Measurements from ENCODE around the gene HVCN1. TPM values are rescaled to one million over a fixed set of nuclear protein-coding genes. Genes with fewer than 3 reads are reported as not detected.

HVCN1 gene
- total RNA-seq, 1 donor from 2014 or later = 2.6 TPM

- DNase-seq (ENCODE audit: low read depth in 2 of 2) = no peak
Measured at GRCh38 chr12:110699591-110700445, 10.9 kb upstream of the HVCN1 start.

GRCh38 chr12:110698171-110698902 is 9.4 kb upstream of the HVCN1 start:
- DNase-seq (ENCODE audit: low read depth in 2 of 2) = peak; percentile 62 to 90

- DNase-seq (ENCODE audit: low read depth in 2 of 2) = no peak
Measured at GRCh38 chr12:110697236-110697635, 8.3 kb upstream of the HVCN1 start.

DNA sequence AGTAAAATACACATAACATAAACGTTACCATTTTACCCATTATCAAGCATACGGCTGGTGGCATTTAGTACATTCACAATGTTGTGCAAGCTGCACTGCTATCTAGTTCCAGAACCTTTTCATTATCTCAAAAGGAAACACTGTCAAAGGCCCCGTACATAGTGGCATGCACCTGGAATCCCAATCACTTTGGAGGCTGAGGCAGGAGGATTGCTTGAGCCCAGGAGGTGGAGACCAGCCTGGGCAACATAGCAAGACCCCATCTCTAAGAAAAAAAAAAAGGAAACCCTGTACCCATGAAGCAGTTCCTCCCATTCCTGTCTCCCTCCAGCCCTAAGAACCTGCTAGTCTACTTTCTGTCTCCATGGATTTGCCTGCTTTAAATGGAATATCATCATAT is 7.4 kb upstream of the HVCN1 start:
- DNase-seq (ENCODE audit: low read depth in 2 of 2) = no peak

DNA sequence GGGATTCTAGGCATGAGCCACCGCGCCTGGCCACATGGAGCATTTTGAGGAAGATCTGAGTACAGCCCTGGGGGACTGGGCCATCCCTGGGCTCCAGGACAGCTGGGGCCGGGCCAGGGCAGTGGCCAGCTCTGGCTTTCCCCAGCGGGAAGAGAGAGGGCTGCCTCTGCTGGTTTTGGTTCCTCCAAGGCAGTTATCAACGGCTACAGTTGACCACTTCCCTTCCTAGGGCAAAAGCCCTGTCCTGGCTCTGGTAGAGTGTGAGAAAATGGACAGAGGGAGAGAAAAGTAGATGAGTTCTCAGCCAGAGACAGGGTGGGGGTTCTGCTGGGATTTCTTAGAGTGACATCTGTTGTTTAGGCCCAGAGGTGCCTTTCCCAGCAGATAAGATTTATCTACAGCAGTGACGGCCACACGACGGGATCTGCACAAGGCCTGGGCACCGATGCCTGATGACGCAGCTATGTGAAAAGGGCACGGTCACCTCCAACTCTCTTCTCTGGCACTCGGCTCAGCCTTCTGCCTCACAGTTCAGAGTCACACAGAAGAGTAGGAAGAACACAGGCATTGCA is 5.5 kb upstream of the HVCN1 start:
- no peak for DNase-seq (ENCODE audit: low read depth in 2 of 2)

GRCh38 chr12:110693731-110694130 is 4.8 kb upstream of the HVCN1 start:
- no peak for DNase-seq (ENCODE audit: low read depth in 2 of 2)

DNA sequence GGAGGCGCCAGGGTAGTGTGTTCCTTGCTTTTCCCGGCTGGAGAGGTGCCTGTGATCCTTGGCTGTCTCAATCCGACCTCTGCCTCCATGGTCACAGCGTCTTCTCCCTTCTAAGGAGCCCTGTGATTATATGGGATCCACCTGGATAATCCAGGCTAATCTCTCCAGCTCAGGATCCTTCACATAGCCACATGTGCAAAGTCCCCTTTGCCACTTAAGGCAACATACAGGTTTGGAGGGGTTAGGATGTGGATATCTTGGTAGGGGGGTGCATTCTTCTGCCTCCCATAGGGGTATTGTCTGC is 1.2 kb upstream of the HVCN1 start:
- no peak for DNase-seq (ENCODE audit: low read depth in 2 of 2)

DNA sequence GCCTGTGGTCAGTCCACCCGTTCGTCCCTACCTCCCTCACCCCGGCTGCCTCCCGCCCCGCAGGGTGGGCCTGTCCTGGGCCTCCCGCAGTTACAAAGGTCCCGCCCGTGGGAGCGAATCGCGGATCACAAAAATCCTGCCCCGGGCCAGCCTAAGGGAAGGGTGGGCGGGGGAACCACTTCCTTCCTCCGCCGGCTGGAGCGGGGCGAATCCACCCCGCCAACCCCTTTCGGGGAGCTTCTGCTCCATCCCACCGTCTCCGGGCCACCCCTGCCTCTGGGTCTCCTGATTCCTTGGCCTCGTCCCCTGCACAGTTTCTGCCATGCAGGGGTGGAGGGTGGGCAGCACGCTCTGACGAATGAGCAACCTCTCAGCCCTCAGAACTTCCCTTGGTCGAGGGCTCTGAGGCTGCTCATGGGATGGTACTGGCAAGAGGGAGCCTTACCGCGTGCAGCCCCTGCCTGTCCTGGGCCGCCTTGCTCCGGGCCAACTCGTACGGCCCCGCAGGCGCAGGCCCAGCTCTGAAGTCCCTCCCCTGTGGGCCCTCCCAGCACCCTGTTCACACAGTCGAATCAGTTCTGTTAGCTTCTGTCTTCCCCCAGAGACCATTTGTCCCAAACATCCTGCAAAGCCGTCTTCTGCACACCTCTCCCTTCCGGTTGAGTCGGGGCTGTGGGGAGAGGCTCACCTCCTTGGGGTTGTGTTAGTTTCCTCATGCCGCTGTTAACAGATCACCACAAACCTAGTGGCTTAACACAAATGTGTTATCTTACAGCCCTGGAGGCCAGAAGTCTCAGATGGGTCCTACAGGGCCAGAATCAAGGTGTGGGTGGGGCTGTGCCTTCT is 589 bp upstream of the HVCN1 start:
- DNase-seq (ENCODE audit: low read depth in 2 of 2) = peak in 1 of 2 donors; percentile 27

- DNase-seq (ENCODE audit: low read depth in 2 of 2) = no peak
Measured at GRCh38 chr12:110687396-110688169, 1.3 kb downstream of the HVCN1 start.

DNA sequence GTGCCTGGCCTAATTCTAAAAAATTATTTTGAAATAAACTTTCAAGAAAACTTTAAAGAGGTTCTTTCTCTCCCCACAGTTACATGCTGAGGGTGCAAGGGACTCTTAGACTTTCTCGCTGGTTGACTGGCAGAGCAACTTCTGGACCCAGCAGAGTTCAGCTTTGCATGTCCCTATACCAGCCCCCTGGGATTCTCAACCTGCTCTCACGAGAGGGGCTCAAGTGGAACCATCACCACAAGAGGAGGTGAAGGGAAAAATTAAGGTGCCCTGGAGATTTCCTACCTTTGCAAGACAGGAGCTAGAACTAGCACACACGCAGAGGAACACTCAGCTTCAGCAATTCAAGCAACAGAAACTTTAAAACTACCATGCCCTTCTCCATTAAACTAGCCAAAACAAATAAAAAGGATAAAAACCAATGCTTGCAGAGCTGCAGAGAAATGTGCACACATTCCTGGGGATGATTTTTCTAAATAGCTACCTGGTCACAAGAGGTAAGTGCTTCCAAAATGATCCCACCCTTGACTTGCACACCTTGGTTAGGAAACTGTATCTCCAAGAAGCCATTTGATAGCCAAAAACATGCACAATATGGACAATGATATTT is 2.5 kb downstream of the HVCN1 start:
- no peak for DNase-seq (ENCODE audit: low read depth in 2 of 2)

GRCh38 chr12:110684312-110684836 is 4.5 kb downstream of the HVCN1 start:
- DNase-seq (ENCODE audit: low read depth in 2 of 2) = no peak

GRCh38 chr12:110683888-110684287 is 5.0 kb downstream of the HVCN1 start:
- no peak for DNase-seq (ENCODE audit: low read depth in 2 of 2)

DNA sequence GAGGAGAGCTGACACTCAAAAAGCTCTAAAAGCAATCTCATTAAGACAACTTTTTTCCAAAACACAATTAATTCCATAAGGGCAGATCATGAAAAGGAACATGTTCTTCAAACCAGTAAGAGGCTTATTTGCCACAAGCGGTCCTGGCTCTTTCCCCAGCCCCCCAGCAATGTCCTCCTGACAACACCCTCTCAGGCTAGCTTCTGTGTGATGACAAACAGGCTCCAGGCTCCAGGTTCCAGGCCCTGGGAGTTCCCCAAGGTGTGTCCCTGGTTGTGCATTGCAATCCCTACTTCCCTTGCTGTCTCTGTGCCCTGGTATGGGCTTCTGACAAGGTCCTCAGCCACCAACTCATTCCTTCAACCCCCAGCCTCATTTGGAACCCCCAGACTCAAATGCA is 8.9 kb downstream of the HVCN1 start:
- DNase-seq (ENCODE audit: low read depth in 2 of 2) = no peak

DNA sequence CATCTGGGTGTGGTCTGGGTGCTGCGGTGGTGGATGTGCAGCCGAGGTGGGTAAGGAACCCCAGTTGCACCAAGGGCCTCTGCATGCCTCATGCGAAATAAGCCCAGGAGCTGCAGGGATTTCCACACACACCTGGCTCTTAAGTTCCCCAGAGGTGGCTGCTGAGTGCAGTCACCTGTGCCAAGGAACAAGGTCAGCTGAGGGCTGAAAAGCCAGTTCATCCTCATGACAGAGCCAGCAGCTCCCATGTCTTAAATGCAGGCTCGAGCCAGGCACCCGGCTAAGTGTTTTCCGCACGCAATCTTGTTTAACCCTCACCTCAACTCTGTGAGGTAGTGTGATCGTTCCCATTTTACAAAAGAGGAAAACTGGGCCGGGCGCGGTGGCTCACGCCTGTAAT is 9.7 kb downstream of the HVCN1 start:
- DNase-seq (ENCODE audit: low read depth in 2 of 2) = no peak

GRCh38 chr12:110677982-110678381 is 10.9 kb downstream of the HVCN1 start:
- DNase-seq (ENCODE audit: low read depth in 2 of 2) = no peak

- no peak for DNase-seq (ENCODE audit: low read depth in 2 of 2)
Measured at GRCh38 chr12:110677206-110677911, 11.6 kb downstream of the HVCN1 start.

DNA sequence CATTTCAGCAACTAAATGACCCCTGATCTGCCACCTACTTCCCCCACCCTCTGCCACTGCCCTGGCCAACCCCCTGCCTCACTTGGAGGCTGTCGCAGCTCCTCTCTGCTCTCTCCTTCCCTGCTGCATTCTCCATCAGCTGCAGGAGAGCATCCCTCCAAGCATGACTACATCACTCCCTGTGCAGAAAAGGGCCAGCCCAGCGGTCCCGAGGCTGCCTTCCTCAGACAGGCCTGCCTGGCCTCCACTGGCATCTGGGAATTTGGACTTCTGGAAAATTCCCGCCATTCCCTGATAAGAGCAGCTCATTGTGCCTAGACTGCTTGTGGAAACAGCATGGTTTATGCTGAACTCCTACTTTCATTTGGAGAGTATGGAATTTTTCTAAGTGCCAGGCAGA is 12.7 kb downstream of the HVCN1 start:
- DNase-seq (ENCODE audit: low read depth in 2 of 2) = no peak

DNA sequence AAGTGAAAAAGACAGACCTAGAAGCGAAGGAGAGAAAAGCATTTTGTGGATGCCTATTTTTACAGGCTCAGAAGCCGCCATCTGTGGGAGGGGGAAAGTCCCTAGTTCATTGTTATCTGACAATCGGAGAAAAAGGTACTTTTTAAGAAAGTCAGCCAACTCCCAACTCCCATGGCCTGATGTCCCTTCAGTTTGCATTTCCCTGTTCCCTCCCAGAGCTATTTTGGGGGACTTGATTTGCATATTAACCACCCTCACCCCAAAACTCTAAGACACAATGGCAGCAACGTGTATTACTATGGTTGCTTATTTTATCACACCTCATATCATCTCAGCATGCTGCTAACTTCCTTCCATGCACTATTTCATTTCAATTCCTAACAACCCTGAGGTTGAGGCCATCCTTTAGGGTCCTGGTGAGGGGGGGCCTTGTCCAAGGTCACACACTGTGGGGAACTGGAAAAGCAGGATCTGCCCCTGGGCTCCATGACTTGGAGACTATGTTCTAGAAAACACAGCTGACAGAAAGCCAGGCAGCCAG is 18.7 kb downstream of the HVCN1 start:
- no peak for DNase-seq (ENCODE audit: low read depth in 2 of 2)

GRCh38 chr12:110669193-110669502 is 19.8 kb downstream of the HVCN1 start:
- no peak for DNase-seq (ENCODE audit: low read depth in 2 of 2)
